ENCODE measurements around the gene TGFBR3.

The TGFBR3 gene

DNA sequence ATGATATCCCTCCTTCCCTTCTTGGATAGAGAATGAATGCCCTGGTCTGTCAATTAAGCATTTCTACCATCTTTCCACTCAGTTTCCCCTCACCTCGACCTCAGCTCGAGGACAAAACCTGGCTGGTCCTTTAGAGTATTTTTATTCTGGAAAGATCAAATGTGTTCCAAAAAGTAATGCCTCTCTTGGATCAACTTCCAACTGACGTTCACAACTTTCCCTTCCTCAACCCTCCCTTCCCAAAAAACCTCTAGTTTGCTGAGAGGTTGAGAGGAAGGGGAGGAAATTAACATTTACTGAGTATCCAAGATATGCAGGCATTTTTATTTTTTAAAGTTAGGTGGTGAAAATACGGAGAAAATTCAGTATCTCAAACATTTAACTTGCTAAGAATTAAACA is 182.9 kb downstream of the TGFBR3 start:
- no peak for DNase-seq

DNA sequence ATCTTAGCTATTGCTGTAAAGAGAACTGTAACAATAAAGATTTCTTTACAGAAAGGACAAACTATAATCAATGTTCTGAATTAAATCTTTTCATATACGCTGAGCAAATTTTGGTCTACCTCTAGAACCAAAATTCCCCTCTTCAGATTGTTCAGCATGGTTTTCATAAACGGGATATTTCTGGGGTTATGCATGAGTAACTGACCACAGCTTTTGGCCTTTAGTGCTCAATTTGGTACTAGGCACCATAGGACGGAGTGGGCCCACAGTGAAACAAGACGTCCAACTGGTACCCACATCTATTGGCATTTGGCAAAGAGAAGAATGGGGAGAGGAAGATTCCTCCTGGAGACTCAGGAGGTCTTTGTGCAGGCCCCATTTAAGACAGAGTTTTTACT is 184.5 kb downstream of the TGFBR3 start:
- no peak for DNase-seq

DNA sequence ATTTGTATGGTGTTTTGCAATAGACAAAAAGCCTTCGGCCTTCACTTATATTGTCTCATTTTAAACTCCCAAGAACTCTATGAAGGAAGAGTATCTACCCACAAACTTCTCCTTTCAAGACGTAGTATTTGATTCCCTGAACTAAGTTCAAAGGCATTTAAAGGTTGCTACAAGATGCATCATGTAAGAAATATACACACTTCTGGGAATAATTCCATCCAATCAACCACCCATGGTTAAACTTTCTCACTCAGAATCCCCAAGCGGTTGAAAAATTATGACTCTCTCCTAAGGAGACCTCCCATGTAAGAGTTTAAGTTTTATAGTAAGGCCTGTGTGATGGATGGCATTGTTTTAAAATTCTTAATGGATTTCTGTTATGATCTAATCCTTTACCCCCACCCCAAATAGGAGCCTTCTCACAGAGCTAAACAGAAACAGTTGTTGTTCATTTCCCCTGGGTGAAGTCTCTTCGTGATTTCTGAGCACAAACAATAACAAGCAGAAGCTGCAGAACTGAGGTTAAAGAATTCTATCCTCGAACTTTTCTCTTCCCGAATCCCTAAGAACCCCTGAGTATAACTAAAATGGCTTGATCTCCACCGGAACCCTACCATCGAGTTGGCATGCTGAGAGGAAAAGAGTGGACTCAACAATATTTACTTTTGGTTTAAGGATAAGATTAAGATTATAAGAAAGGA is 185.0 kb downstream of the TGFBR3 start:
- DNase-seq, result no peak

DNA sequence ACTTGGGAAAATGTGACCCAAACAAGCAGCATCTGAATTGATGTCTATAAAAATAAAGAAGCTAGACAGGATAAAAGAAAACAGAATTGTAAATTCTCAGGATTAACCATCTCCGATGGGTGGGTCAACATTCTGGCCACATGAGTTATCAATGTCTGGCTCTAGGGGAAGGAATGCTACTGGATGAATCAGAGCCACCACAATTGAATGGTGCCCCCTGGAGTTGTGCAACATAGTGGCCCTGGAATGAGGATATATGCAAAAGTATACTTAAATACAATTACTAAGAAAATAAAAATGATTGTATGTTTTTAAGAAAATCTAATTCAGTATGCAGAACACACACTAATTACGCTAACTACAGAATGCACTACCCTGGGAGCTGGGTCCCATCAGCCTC is 185.6 kb downstream of the TGFBR3 start:
- no peak for DNase-seq

DNA sequence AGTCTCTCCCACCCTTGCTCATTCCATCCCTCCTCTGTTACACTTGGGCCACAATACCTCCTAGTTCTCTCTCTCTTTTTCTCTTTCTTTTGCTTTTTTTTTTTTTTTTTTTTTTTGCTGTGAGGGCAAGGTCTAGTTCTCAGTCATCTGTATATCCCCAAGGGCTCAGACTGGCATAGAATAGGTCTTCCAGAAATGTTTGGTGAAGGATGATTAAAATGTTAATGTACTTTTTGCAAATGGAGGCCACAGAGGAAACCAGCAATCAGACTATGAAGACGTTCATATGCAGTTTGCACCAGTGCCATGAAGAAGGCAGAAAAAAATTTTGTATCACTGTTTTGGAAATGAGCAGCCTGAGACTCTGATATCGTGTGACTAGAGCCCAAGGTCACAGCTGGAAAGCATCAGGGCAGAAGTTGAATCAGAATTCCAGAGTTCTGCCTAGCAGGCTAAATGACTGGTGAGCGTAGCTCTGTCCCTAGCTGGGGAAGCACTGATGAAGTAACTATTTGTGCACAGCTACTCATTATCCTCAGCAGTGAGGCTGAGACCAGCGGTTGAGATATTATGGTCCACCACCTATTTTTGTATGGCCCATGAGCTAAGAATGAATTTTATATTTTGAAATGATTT is 186.5 kb downstream of the TGFBR3 start:
- DNase-seq, result no peak

DNA sequence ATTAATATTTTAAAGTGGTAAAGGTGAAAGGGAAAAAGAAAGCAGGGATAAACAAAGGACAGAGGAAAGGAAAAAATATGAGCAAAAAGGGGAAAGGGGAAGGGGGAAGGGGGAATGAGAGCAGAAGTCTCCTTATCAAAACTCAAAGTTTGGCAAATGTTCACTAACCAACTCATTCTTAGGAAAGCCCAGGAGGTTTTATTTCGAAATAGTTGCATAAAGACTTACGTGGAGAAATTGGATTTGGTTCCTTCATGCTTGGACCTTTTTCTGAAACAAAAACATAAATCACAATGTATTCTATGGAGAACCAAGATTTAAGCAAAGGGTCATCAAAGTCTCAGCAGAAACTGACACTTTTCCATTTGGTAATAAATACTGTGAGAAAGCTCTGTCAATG is 188.1 kb downstream of the TGFBR3 start:
- DNase-seq, result no peak

DNA sequence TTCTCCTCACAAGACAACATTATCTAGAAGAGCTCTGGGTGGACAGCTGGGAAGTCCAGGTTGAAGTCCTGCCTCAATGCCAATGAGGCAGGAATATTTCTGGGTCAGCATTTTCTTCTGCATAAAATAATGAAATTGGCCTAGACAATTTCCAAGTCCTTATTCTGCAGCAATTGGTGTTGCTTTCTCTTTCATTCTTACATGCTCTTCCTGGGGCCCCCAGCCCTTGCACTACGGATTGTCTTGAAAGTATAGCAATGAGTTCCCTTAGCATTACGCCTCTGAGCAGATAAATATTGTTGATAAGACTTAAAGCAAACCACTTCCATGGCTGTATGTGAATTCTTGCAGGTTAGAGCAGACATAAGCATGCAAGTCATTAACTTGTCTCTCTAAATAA is 188.5 kb downstream of the TGFBR3 start:
- no peak for DNase-seq

DNA sequence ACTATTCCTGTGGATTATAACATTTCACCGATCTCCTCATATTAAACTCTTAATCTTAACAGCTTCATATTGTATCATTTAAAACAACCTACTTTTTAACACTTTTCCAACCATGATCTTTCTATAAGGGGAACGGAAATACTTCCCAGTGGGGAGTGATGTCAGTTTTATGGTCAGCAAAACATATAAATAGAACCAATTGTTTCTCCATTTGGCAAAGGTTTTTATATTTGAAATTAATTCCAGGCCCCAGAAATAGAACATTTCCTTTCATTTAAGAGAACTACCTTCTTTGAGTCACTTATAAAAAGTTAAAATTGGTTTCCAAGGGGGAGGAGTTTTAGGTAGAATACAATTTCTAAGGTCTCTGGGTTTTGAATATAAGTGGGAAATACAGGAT is 189.6 kb downstream of the TGFBR3 start:
- no peak for DNase-seq

DNA sequence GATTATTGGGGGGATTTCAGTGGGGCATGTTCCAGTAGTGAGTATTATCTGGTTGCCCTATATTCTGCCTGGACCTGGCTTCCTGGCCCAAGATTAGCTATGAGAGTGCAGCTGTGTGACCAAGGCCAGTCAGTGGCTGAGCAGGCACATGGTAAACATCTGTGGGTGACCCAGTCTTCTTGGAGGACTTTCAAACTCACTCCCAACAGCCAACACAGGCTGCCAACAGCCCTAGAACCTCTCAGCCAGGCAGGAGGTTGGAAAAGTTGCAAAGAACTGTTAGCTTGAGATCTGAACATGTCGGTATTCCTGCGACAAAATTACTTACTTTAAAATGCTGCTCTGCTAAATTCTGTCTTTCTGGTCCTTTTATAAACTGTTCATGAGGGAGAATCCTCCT is 192.4 kb downstream of the TGFBR3 start:
- no peak for DNase-seq

DNA sequence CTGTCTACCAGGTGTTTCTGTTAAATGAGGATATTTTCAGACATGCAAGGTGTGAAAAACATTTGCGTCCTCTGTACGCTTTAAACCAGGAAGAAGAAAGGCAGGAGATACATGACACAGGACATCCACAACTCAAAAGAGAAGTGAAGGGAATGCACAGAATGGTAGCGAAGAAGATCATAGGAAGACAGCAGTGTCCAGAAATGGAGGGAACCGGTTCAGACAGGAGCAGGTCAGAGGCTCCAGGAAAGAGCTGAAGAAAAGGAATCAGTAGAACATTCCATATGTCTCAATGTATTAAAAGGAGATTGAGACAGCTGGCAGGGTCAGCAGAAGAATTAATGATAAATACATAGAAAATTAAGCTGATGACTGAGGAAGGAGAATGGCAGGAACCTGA is 194.4 kb downstream of the TGFBR3 start:
- no peak for DNase-seq

DNA sequence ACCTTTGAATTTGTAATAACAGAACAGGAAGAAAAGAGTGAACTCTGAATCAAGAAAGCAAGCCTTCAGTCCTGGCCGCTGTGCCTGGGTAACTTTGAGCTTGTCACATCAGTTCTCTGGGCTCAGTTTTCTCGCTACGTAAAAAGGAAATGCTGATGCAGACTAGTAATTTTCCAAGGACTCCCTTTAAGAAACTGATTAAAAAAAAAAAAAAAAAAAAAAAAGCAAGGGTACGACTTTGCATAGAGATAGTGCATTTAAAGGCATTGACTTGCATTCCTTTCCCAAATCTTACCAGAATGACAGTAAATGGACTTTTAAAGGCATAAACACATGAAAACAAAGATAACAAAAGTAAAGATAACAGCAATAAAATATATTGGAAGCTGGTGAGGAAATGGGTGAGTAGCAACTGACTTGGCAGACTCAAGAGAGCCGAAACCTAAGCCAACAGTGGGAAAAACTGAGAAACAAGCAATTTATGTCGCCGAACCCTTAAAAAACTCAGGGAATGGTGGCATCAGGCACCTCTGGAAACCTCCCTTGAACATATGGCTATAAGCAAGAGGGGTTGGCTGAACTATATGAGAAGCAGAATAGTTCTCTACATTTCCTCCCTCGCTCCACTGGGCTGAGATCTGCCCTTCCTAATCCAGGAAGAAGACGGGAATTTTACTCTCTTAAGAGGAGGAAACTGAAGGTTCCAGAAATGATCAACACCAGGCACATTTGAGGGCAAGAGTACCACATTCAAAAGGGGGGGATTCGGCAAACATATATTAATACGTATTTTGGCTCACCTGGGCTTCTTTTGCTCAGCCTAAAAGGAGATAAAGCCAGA is 196.1 kb downstream of the TGFBR3 start:
- DNase-seq, result no peak

DNA sequence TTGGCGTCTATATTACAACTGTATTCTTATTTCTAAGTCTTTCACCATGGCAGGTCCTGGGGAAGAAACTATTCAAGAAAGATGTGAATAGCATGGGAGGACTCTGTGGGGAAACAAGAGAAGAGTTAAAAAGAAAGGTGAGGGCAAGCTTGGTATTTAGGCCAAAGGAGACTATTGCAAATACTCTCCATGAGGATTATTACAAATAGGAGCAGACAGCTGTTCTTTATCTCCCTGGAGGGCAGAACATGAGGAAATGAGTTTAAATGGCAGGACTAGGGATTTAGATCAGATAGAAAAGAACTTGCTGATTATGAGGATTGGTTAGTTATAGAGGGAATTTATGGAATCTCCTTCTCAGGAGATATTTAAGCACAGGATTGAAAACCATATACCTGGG is 198.5 kb downstream of the TGFBR3 start:
- no peak for DNase-seq

DNA sequence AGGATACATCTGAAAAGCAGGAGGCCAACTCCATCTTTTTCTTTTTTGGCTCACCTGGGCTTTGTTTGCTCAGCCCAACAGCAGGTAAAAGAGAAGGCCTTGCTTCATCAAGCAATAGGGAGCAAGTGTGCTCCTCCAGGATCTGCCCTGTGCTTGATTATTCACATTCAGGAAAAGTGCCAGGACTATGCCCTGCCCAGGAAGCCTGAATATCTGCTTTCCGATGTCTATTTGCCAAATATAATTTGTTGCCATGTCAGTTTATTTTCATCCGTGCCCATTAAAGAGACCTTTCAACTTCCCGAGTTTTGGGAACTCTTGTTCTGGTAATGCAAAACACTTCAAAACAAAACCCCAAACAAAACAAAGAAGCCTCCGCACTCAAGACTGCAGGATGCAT is 200.0 kb downstream of the TGFBR3 start:
- DNase-seq, result no peak

DNA sequence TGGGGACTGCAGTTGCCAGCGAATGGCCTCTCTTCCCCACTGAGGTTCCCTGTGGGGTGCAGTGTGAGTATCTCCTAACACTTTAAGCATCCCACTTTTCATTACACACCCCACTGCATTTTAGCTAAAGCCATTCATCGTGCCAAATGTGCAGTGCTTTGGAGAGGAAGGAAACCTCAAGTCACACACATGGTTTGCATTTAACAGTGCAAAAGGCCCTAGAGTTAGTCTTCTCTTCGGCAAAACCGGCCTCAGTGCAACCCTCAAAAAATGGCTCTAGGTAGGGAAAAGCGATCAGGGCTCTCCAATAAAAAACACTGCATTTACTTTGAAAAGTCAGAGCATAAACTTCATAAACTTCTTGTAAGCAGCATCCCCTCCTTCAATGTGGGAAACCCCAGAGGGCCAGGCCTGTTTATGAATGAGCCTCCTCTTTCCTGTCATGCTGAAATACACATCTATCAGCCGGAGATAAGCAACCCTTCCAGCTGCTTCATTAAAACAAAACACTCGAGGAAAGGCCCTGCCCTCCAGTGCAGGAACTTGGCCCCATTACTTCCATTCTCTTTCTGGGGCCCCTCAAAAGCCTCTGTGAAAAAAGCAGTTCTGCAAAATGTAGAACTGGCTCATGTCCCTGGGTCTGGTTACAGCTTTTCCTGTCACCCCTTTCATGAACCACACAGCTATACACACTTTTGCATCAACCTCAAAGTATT is 201.3 kb downstream of the TGFBR3 start:
- DNase-seq, result no peak

DNA sequence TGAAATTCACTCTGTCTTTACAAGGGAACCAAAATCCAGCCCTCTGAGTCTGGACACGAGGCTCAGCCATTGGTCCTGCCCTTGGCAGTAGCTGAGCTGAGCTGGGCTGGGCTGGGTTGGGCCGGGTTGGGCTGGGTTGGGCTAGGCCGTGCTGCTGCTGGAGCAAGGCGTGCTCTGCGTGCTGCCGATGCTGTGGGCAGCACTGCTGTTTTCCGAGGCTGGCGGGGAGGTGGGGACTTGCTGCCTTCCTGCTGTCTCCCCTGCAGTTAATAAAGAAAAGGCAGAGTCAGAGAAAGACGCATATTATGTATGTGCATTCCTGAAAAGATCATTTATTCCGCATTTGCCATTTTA is 202.4 kb downstream of the TGFBR3 start:
- no peak for DNase-seq

DNA sequence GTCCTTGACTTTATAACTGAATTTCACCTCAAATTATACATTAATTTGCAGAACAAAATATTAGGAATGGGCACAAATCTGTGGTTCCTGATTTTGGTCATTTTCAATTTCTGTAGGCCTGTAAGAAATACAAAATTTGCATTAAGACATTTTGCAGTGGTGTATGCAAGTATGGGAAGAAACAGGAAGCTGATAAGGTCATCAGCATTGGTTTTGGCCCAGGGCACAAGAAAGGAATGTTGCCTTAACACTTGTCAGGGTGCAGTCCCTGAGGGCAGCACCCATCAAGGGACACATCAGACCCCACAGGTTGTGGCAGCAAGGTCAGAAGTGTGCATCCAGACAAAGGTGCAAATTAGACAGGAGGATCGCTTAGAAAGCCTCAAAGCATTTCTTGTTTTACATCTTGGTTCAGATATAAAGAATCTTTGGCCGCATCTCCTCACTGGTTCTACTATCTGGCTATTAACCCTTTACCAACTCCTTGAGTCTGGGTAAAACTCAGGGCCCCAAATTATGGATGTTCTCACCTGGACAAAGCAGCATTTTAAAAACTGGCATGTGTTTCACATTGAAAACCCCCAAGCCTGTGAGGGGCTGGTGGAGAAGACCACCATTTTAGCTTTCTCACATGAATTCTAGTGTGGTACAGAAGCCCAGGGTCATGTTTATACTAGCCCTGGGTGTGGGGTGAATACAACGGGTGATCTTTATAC is 202.9 kb downstream of the TGFBR3 start:
- no peak for DNase-seq

DNA sequence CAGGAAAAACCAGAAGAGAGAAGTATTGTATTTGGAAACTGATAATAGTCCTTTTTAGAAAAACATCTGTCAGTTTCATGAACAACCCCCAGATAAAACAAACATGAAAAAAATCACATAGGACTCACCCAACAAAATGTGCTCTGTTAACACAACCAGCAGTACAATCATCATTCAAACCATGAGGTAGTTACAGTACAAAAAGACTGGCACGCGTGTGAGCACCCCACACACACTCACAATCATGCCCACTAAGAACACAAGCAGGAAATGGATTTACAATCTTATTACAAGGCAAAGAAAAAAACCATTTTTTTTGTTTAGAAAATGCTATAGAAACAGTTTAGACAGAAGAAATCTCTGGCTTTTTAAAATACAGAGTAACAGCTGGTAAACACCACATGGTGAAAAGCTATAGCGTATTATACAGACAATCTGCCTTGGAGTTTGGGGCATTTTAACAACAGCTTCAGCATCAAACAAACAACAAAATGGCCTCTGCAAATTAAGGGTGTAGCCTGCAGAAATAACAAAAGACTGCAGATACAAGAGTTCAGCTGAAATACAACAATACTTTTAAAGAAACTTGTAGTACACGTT is 205.3 kb downstream of the TGFBR3 start:
- no peak for DNase-seq

DNA sequence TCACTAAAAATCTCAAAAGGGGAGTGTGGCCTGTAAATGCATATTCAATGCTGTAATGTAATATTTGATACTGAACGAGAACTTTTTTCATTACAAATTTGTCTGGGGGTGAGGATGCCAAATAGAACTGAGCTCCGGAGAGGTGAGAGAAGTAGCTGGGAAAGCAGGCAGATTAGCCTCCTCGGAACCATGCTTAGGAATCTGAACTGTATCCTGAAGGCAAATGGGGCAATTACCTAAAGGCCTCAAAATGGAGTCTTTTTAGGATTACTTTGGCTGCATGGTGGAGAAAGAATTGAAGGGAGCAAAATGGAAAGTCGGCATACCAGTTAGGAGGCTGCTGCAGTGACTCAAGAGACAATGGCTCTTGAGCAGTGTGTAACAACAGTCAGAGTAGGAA is 206.5 kb downstream of the TGFBR3 start:
- DNase-seq, result no peak

DNA sequence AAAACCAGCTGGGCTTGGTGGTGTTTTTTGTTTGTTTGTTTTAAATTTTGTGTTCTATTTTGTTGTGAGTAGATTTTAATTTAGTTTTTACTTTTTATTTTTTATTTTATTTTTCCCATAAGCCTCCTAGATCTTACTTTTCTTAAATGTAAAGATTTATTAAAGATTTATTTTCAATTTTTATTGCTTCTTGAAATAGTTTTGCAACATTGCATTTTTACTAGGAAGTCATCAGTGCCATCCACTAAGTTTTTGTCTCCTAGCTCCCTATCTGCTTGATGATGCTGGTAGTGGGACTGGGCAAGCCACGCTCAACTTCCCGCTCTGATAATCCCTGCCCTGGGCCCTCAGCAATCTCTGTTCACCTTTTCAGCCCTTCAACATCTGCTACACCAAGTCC is 209.9 kb downstream of the TGFBR3 start:
- DNase-seq, result no peak

DNA sequence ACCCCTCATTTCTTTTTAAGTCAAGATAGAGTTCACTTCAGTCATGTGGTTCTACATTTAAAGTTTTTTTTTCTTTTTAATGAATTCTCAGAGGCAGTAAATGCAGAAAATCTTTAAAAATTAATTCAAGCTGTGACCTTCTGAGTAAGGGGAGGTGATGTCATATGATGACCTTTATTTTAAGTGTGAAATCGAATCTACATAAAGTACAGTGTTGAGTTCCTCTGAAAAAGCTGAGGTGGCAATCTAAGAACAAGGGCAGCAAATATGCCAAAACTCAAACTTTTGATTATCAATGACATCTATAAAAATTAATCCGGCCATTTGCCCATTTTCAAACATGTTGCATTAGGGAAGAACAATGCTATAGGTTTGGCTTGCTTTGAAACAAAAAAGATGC is 211.8 kb downstream of the TGFBR3 start:
- no peak for DNase-seq

DNA sequence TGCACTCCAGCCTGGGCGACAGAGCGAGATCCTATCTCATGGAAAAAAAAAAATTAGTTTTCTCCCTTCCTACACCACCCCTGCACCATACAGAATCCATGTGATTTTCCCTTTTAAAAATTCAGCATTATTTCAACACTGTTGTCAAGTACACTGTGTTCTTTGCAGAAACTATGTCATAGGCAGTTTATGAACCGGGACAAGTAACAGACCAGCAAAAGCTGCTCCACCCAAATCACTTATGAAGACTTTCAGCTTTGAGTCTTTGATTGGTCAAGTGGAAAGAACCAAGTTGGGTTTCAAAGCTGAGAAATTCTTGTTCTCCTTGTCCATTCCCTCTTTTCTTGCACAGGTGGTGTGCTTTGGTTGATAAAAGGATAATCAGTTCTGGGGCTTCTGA is 212.3 kb downstream of the TGFBR3 start:
- no peak for DNase-seq

DNA sequence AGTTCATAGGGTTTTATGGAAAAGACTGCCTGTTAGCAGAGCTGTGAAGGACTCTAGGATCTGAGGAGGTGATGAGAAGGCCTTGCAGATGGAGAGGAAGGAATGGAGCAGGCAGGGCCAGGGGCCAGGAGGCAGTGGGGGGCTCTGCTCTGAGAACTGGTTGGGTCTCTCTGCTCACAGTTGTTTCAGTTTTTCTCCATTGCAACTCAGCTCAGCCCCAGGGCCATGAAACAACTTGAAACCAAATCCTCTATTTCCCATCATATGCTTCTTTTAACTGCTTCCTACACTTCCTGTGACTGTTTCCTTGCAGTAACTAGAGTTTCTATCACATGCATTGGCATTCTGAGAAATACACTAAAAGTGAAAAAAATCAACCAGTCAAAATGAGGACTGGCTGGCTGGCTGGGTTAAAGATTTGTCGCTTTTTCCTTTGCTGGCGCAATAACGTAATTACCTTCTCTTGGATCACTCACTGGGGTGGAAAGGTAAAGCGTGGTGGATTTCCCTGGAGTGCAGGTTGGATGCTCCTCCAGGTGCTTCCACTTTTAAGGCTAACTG is 213.3 kb downstream of the TGFBR3 start:
- no peak for DNase-seq
